C1 segment of cervical spinal cord (tissue), 14 donors: ENCODE measurements around the gene TCERG1L.
"Not testable (repeated sequence)": the region's sequence is repeated elsewhere in the genome, so short reads cannot be mapped to it uniquely, and the experiment has no call there.

Source experiments
- DNase-seq, 14 donors: peaks; one replicate each; lab custom pipeline; 2025; lab: John Stamatoyannopoulos, UW

Gene TCERG1L

GRCh38 chr10:131248376-131249165 is 63.0 kb downstream of the TCERG1L start:
- DNase-seq = no peak

GRCh38 chr10:131247873-131248272 is 63.6 kb downstream of the TCERG1L start:
- no peak for DNase-seq

DNA sequence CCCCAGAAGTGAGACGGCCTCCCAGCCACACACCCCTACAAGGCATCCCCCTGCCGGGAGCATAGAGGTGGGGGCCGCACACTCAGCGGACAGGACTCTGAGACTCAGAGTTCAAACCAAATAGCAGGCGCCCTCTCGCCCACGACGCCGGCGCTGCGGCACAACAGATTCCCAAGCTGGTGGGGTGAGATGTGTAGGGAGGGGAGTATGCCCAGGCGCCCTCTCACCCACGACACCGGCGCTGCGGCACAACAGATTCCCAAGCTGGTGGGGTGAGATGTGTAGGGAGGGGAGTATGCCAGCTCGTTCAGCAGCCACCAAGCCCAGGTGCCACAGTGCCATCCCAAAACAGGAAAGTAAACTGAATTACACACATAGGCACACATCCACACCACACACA is 64.7 kb downstream of the TCERG1L start:
- DNase-seq = no peak

DNA sequence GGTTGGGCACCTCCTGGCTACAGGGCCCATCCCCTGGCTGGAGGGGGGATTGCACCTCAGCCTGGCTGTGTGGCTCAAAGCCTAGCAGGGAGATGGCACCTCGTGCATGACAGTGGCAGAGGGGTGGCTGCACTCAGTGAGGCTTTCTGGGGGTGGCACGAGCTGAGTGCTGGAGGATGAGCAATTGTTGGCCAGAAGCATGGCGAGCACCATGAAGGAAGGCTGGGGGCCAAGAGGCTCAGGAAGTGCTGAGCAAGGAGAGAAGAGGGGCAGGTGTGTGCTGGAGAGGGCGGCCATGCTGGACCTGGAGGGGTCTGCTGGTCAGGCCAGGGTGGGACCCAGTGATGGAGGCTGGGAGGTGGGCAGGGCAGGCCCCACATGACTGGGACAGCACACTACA is 65.4 kb downstream of the TCERG1L start:
- no peak for DNase-seq

DNA sequence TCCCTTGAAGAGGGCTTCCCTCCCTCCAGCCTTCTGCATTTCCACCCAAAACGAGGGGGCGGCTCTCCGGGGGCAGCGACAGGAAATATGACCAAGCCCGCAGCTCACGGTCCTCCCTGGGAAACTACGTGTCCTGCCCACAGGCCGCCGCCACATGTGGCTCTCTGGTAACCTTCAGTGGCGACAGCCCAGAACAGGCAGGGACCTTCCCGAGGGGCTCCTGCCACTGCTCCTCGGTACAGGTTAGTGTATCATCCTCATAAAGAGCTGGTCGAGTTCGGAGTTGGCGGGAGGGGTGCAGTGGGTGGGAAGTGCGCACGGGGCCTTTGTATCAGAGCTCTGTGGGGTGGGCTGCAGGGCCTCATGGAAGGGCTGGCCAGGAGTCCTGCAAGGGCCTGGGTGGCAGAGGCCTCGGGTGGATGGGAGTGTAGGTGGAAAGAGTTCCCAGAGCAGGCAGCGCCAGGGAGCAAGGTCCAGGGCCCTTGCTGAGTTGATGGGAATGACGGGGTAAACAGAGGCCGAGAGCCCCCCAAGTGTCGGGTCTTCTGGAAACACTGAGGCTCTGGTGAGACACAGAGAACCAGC is 66.0 kb downstream of the TCERG1L start:
- DNase-seq = no peak

DNA sequence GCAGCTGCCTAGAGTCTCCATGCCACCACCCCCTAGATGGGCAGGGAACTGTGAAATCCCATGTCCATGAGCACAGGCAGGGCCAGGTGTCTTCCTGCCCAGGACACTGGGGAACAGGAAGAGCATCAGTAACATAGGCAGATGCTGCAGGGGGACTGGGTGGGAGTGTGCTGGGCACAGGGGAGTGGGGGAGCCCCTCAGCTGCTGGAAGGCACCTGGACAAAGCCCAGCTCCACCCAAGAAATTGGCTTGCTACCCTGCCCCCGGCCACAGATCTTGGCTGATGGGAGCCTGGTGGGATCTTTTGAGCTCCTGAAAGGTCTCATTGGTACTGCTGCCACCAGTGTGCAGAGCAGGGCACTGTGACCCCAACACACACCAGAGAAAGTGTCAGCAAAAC is 66.7 kb downstream of the TCERG1L start:
- DNase-seq = no peak

DNA sequence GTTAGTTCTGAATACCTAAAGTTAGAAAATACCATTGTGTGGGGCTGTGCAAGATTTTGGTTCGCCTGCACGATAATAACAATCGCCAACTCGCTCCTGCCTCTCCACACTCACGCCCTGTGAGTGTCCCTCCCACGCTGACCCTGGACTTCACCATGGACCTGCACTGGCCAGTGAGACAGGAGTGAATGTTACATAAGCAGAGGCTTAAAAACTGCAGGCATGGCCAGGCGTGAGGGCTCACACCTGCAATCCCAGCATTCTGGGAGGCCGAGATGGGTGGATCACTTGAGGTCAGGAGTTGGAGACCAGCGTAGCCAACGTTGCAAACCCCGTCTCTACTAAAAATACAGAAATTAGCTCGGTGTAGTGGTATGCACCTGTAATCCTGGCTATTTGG is 68.4 kb downstream of the TCERG1L start:
- DNase-seq = no peak

GRCh38 chr10:131242007-131242406 is 69.5 kb downstream of the TCERG1L start:
- no peak for DNase-seq

- DNase-seq = no peak
These were observed 70.8 kb downstream of the TCERG1L start for GRCh38 chr10:131240691-131241090.

DNA sequence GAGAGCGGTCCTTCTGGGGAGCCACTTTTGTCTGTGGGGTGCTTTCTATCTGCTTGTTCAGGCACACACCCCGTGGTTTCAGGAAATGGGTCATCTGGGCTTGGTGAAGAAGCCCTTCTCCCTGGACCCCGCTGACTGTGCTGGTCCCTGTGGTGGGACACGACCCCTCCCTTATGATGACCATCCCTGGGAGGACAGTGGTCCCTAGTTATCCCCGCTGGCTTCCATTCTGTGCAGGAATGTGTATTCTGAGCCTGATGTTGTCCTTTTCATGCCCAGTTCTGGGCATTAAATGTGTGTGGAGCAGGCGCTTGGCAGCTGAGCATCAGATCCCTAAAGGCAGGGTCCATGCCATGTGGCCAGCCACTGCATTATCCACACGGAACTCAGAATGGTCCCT is 71.6 kb downstream of the TCERG1L start:
- no peak for DNase-seq

DNA sequence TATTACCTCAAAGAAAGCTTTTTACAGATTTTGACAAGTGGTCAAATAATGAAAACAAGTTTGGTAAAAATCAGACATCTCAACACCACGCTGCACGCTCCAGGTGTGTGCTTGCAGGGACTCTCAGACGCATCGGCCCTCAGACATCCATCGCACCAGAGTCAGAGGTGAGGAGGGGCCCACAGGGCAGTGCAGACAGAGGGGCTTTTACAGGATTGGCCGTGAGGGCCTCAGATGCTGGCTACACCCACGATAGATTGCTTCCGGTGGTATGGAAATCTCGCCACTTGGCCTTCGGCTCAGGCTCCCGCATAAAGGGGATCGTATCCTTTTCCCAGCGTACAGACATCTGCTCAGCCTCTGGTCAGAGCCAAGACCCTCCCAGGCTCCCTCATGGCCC is 72.1 kb downstream of the TCERG1L start:
- DNase-seq = no peak

- DNase-seq = no peak
These were observed 72.7 kb downstream of the TCERG1L start for GRCh38 chr10:131238669-131239280.

GRCh38 chr10:131237991-131238651 is 73.4 kb downstream of the TCERG1L start:
- no peak for DNase-seq

GRCh38 chr10:131234606-131235005 is 76.9 kb downstream of the TCERG1L start:
- not testable (repeated sequence) for DNase-seq

- DNase-seq = no peak
These were observed 77.8 kb downstream of the TCERG1L start for GRCh38 chr10:131233611-131234258.

DNA sequence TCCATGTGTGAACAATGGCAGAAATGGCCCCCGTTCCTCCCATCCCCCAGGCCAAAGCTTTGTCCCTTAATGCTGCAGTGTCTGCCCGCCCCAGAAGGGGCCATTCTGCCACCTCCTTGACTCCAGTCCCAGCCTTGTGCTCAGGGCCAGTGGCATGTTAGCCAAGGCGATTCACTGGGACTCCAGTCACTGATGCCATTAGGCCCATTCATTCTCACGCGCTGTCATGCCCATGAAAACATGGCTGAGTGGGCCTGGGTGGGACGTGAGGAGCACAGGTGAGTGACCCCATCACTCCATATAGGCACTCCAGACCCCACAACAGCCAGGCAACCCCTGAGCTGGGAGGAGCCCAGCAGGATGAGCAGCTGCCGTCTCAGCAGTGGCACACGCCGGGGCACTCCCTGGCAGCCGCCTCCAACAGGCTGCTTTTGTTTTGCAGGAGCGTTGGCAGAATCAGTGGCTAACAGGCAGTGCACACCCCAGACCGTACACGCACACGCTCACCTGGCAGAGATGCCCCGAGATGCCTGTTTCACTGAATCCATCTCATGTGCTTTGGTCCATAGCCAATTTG is 79.5 kb downstream of the TCERG1L start:
- peak in 1 of 14 donors; percentile 76 for DNase-seq

DNA sequence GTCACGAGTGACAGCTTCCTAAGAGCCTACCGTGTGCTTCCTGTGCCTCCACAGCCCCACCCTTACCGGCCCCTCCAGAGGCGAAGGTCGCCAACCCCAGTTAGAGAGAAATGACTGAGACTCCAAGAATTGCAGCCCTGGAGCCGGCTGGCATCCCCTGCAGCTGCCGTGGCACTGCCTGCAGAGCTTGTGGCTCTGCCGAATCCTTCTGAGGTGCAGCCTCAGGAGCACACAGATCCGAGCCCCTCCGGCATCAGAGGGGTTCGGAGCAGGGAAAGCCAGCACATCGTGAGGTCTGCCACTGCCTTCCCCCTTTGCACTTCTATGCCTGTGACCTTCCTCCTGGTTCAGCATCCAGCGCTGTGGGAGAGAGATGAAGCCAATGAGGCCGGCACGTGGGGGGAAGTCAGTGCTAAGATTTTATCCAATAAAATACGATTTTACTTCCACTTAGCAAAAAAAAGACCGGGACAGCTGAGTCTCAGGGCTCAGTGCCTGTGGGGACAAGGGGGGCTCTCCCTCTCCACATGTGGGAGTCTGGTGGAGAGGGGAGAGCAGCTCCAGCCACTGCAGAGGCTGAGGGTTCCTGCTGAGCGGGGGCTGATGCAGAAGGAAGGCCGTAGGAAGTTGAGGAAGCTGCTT is 80.1 kb downstream of the TCERG1L start:
- no peak for DNase-seq

DNA sequence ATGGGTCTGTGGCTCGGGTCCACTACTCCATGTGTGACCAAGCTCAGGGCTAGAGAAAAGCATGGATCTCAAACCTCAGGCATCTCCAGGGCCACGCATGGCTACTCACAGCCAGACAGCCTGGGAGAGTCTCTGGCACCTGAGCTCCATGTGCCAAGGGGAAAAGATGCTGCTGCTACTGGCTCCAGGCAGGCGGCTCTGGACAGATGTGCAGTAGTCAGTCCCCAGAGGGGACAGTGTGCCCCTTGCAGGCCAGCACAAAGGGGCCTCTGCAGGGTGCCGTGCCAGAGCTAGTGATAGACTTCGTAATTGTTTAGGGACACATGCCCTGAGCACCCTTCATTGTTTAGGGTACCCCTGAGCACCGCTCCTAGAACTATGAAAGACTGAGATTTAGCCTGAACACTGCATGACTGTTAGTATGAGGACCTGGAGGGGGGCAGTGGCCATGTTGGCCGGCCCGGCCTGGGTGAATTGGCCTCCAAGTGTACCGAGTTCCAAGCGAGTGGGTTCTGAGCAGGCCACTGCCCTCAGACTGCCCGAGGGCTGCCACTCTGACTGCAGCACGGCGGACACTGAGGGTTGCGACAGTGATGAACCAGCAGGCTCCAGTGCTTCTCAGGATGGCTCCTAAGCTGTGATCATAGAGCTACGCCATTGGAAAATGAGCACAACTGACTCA is 80.7 kb downstream of the TCERG1L start:
- DNase-seq = no peak

DNA sequence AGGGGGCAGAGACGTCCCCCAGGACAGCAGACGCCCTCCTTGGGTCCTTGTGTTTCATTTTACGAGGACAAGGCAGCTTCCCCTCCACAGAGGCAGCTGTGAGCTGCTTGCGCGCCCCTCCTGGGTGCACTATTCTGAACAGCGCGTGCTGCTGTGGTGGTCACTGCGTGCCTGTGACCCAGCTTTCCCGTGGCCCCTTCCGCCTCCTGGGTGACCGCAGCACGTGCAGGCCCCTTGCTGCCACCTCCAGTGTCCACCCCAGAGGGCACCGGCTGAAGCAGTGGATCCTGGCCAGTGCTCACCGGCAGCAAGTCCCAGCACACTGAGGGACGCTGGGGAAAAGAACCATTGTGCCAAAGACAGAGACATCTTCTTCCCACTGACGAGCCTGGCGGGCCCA is 81.4 kb downstream of the TCERG1L start:
- no peak for DNase-seq

DNA sequence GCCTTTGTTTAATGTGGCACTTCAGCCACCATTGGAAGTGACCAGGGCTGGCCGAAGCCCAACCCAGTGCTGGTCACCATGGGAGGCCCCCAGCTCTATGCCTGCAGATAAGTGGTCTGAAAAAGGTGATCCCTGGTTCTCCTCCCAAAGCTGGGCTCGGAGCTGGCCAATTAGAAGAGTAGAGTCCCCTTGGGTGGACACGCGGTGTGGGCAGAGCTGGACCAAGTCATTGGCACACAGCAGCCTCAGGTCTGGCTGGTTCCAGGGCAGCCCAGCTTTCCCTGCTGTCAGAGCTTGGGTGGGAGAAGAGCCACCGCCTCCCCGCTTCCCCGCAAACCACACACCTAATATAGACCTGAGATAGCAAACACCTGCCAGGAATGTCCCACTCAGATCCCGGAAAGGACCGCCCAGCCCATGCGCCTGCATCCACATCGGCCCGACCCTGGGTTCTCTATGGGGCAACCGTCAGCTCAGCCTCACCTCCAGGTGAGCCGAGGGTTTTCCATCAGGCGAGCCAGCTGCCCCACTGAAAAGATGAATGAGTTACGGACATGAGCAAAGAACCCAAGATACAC is 84.3 kb downstream of the TCERG1L start:
- DNase-seq = no peak
